SK-N-SH treated with all-trans-retinoic acid at 6 μM for 48 hours (cell line): ENCODE measurements around the gene CACNA1S.

Experiments
- ATAC-seq: fragments of 200-7000 bp; cut with Tn5 transposase; 3 replicates; pipeline ENCODE4 v1.9.1; 2020; ENCODE audit warnings: mild to moderate bottlenecking, moderate library complexity
- ARNTL ChIP-seq: fragments of 450-650 bp; formaldehyde crosslinking; IDR thresholded peaks from 2 replicates; pipeline ENCODE4 v1.5.0; 2020; ENCODE audit warnings: low read depth, mild to moderate bottlenecking, moderate library complexity, borderline replicate concordance
- BACH2 ChIP-seq: fragments of 250-450 bp; sonication (Bioruptor Pico); IDR thresholded peaks from 2 replicates; pipeline ENCODE4 v1.9.0; 2021; ENCODE audit warnings: mild to moderate bottlenecking, borderline replicate concordance
- ESRRG ChIP-seq: fragments of 250-450 bp; sonication (Bioruptor Pico); IDR thresholded peaks from 2 replicates; pipeline ENCODE4 v1.6.1; 2021; ENCODE audit warnings: mild to moderate bottlenecking
- GLIS3 ChIP-seq: fragments of 250-450 bp; sonication (Bioruptor Pico); IDR thresholded peaks from 2 replicates; pipeline ENCODE4 v1.5.0; 2020; ENCODE audit warnings: mild to moderate bottlenecking, moderate library complexity
- ISL1 ChIP-seq: fragments of 250-450 bp; sonication (Bioruptor Pico); IDR thresholded peaks from 2 replicates; pipeline ENCODE4 v2.1.2; 2022; ENCODE audit warnings: mild to moderate bottlenecking, moderate library complexity
- OSR1 ChIP-seq: fragments of 250-450 bp; sonication (Bioruptor Pico); IDR thresholded peaks from 2 replicates; pipeline ENCODE4 v1.8.0; 2022; ENCODE audit warnings: moderate library complexity, mild to moderate bottlenecking, inconsistent platforms
- PPARA ChIP-seq: fragments of 250-450 bp; sonication (Bioruptor Pico); IDR thresholded peaks from 2 replicates; pipeline ENCODE4 v1.5.0; 2020; ENCODE audit warnings: mild to moderate bottlenecking, borderline replicate concordance
- RARB ChIP-seq: fragments of 250-450 bp; sonication (Bioruptor Pico); IDR thresholded peaks from 2 replicates; pipeline ENCODE4 v1.8.0; 2021; ENCODE audit warnings: mild to moderate bottlenecking, moderate library complexity
- TCF4 ChIP-seq: fragments of 250-450 bp; sonication (Bioruptor Pico); IDR thresholded peaks from 2 replicates; pipeline ENCODE4 v1.8.0; 2021; ENCODE audit warnings: mild to moderate bottlenecking, moderate library complexity, borderline replicate concordance
- TOX ChIP-seq: fragments of 250-450 bp; sonication (Bioruptor Pico); IDR thresholded peaks from 2 replicates; pipeline ENCODE4 v1.8.0; 2021; ENCODE audit warnings: mild to moderate bottlenecking, moderate library complexity, borderline replicate concordance
- ZC3H10 ChIP-seq: fragments of 250-450 bp; sonication (Bioruptor Pico); IDR thresholded peaks from 2 replicates; pipeline ENCODE4 v1.5.1; 2021; ENCODE audit warnings: mild to moderate bottlenecking, moderate library complexity
- ZFP3 ChIP-seq: fragments of 250-450 bp; sonication (Bioruptor Pico); IDR thresholded peaks from 2 replicates; pipeline ENCODE4 v1.5.0; 2020; ENCODE audit warnings: mild to moderate bottlenecking, moderate library complexity
- ZFP30 ChIP-seq: fragments of 450-650 bp; formaldehyde crosslinking; IDR thresholded peaks from 2 replicates; pipeline ENCODE4 v1.5.0; 2022; ENCODE audit warnings: mild to moderate bottlenecking, moderate library complexity
- ZNF565 ChIP-seq: fragments of 450-650 bp; formaldehyde crosslinking; conservative IDR thresholded peaks from 2 replicates; pipeline ENCODE4 v1.5.0; 2020; ENCODE audit warnings: low read depth, mild to moderate bottlenecking, moderate library complexity
- ZNF70 ChIP-seq: fragments of 450-650 bp; formaldehyde crosslinking; IDR thresholded peaks from 2 replicates; pipeline ENCODE4 v1.5.0; 2020; ENCODE audit warnings: mild to moderate bottlenecking, moderate library complexity
- ZNF8 ChIP-seq: fragments of 450-650 bp; formaldehyde crosslinking; IDR thresholded peaks from 2 replicates; pipeline ENCODE4 v1.5.0; 2020; ENCODE audit warnings: mild to moderate bottlenecking, moderate library complexity
- TF ChIP-seq, protein P1 (sequence below): fragments of 250-450 bp; sonication (Bioruptor Pico); IDR thresholded peaks from 2 replicates; pipeline ENCODE4 v1.5.1; 2020; ENCODE audit warnings: low read depth, mild to moderate bottlenecking, moderate library complexity
- TF ChIP-seq, protein P2 (sequence below): fragments of 250-450 bp; sonication (Bioruptor Pico); IDR thresholded peaks from 2 replicates; pipeline ENCODE4 v1.8.0; 2021; ENCODE audit warnings: low read depth, mild to moderate bottlenecking, moderate library complexity, borderline replicate concordance
- TF ChIP-seq, protein P3 (sequence below): fragments of 250-450 bp; sonication (Bioruptor Pico); IDR thresholded peaks from 2 replicates; pipeline ENCODE4 v1.5.0; 2020; ENCODE audit warnings: mild to moderate bottlenecking, moderate library complexity
- TF ChIP-seq, protein P4 (sequence below): fragments of 250-450 bp; sonication (Bioruptor Pico); IDR thresholded peaks from 2 replicates; pipeline ENCODE4 v1.5.1; 2021; ENCODE audit warnings: mild to moderate bottlenecking, moderate library complexity

The CACNA1S gene

DNA sequence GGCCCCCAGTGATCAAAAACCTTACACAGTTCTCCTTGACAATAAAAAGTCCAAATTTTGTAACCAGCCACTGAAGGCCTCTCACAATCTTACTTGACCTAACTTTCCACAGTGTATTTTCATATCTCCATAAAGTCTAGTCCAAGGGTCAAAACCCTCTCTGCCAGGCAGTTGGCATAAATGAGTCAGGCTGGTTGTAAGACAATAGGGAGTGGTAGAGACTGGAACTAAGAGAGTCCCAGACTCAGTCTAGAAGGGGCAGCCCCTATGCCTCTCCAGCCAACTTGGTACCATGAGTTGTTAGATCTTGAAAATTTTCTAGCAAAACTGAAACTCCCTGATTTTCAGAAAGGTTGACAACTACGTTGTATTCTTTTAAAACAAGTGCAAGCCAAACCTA is 109.7 kb downstream of the CACNA1S start:
- no peak for ATAC-seq

DNA sequence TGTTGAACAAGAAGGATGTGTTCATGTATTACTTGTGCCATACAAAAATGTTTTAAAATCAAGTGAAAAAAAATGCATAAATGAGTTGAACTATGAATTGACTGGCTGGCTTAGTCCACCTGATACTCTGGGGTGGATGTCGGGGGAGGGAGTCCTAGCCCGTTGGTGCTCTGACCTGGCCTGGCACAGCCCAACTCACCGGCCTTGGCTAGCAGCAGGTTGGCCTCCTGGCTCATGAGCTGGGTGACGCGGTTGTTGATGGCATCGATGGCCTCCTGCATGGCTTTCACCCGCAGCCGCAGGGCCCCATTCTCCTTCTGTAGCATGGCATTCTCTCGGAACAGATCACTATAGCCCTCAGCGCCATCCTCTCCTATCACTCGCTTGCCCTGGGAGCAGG is 110.3 kb downstream of the CACNA1S start:
- TF ChIP-seq ZNF70 (CRISPR knock-in tag) (no peak), ZNF565 (CRISPR knock-in tag) (no peak), ISL1 (CRISPR knock-in tag) (no peak), ARNTL (no peak), OSR1 (CRISPR knock-in tag) (no peak), ZFP30 (CRISPR knock-in tag) (no peak), ZC3H10 (CRISPR knock-in tag) (no peak), GLIS3 (CRISPR knock-in tag) (no peak), ZNF8 (CRISPR knock-in tag) (no peak), ESRRG (CRISPR knock-in tag) (no peak), RARB (CRISPR knock-in tag) (no peak), BACH2 (CRISPR knock-in tag) (no peak)
- TF ChIP-seq, protein P1, sequence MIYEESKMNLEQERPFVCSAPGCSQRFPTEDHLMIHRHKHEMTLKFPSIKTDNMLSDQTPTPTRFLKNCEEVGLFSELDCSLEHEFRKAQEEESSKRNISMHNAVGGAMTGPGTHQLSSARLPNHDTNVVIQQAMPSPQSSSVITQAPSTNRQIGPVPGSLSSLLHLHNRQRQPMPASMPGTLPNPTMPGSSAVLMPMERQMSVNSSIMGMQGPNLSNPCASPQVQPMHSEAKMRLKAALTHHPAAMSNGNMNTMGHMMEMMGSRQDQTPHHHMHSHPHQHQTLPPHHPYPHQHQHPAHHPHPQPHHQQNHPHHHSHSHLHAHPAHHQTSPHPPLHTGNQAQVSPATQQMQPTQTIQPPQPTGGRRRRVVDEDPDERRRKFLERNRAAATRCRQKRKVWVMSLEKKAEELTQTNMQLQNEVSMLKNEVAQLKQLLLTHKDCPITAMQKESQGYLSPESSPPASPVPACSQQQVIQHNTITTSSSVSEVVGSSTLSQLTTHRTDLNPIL (CRISPR knock-in tag), result no peak
- TF ChIP-seq, protein P2, sequence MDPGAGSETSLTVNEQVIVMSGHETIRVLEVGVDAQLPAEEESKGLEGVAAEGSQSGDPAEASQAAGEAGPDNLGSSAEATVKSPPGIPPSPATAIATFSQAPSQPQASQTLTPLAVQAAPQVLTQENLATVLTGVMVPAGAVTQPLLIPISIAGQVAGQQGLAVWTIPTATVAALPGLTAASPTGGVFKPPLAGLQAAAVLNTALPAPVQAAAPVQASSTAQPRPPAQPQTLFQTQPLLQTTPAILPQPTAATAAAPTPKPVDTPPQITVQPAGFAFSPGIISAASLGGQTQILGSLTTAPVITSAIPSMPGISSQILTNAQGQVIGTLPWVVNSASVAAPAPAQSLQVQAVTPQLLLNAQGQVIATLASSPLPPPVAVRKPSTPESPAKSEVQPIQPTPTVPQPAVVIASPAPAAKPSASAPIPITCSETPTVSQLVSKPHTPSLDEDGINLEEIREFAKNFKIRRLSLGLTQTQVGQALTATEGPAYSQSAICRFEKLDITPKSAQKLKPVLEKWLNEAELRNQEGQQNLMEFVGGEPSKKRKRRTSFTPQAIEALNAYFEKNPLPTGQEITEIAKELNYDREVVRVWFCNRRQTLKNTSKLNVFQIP (CRISPR knock-in tag), result no peak
- TF ChIP-seq, protein P3, sequence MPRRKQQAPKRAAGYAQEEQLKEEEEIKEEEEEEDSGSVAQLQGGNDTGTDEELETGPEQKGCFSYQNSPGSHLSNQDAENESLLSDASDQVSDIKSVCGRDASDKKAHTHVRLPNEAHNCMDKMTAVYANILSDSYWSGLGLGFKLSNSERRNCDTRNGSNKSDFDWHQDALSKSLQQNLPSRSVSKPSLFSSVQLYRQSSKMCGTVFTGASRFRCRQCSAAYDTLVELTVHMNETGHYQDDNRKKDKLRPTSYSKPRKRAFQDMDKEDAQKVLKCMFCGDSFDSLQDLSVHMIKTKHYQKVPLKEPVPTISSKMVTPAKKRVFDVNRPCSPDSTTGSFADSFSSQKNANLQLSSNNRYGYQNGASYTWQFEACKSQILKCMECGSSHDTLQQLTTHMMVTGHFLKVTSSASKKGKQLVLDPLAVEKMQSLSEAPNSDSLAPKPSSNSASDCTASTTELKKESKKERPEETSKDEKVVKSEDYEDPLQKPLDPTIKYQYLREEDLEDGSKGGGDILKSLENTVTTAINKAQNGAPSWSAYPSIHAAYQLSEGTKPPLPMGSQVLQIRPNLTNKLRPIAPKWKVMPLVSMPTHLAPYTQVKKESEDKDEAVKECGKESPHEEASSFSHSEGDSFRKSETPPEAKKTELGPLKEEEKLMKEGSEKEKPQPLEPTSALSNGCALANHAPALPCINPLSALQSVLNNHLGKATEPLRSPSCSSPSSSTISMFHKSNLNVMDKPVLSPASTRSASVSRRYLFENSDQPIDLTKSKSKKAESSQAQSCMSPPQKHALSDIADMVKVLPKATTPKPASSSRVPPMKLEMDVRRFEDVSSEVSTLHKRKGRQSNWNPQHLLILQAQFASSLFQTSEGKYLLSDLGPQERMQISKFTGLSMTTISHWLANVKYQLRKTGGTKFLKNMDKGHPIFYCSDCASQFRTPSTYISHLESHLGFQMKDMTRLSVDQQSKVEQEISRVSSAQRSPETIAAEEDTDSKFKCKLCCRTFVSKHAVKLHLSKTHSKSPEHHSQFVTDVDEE, result no peak
- ATAC-seq, result no peak

More for the DNA sequence above, 109.7 kb downstream of the CACNA1S start:
- TF ChIP-seq ZFP3 (no peak), TOX (CRISPR knock-in tag) (no peak)
- TF ChIP-seq, protein P1 (CRISPR knock-in tag), result no peak

GRCh38 chr1:201000391-201000790 is 111.8 kb downstream of the CACNA1S start:
- TF ChIP-seq OSR1 (CRISPR knock-in tag) (no peak), TOX (CRISPR knock-in tag) (no peak), PPARA (CRISPR knock-in tag) (no peak), ZNF8 (CRISPR knock-in tag) (no peak), RARB (CRISPR knock-in tag) (no peak), TCF4 (no peak)
- TF ChIP-seq, protein P1 (CRISPR knock-in tag), result no peak
- TF ChIP-seq, protein P4, sequence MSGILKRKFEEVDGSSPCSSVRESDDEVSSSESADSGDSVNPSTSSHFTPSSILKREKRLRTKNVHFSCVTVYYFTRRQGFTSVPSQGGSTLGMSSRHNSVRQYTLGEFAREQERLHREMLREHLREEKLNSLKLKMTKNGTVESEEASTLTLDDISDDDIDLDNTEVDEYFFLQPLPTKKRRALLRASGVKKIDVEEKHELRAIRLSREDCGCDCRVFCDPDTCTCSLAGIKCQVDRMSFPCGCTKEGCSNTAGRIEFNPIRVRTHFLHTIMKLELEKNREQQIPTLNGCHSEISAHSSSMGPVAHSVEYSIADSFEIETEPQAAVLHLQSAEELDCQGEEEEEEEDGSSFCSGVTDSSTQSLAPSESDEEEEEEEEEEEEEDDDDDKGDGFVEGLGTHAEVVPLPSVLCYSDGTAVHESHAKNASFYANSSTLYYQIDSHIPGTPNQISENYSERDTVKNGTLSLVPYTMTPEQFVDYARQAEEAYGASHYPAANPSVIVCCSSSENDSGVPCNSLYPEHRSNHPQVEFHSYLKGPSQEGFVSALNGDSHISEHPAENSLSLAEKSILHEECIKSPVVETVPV, result no peak
- TF ChIP-seq, protein P3, result no peak

More at GRCh38 chr1:201000391-201000790, 111.8 kb downstream of the CACNA1S start:
- no peak for ATAC-seq
